Peyer's patch (tissue), 4 donors: ENCODE measurements around the gene CACNG8.

ENCODE experiments used
- POLR2A ChIP-seq, 2 donors: fragments of 450-650 bp; IDR thresholded peaks; one replicate each; pipeline ENCODE4 v1.5.1; 2017; ENCODE audit warnings: antibody characterized with exemption in 2 of 2, mild to moderate bottlenecking in 2 of 2, moderate library complexity in 2 of 2
- TF ChIP-seq, protein P1 (sequence below), 6 experiments: fragments of 450-650 bp in 4 of 6; fragments of 200-600 bp in 2 of 6; sonication (generic) in 1 of 6; IDR thresholded peaks; one replicate each; pipeline ENCODE4 v1.5.1; 2017 to 2019; ENCODE audit warnings: antibody characterized with exemption in 6 of 6, mild to moderate bottlenecking in 3 of 6, moderate library complexity in 1 of 6

DNA sequence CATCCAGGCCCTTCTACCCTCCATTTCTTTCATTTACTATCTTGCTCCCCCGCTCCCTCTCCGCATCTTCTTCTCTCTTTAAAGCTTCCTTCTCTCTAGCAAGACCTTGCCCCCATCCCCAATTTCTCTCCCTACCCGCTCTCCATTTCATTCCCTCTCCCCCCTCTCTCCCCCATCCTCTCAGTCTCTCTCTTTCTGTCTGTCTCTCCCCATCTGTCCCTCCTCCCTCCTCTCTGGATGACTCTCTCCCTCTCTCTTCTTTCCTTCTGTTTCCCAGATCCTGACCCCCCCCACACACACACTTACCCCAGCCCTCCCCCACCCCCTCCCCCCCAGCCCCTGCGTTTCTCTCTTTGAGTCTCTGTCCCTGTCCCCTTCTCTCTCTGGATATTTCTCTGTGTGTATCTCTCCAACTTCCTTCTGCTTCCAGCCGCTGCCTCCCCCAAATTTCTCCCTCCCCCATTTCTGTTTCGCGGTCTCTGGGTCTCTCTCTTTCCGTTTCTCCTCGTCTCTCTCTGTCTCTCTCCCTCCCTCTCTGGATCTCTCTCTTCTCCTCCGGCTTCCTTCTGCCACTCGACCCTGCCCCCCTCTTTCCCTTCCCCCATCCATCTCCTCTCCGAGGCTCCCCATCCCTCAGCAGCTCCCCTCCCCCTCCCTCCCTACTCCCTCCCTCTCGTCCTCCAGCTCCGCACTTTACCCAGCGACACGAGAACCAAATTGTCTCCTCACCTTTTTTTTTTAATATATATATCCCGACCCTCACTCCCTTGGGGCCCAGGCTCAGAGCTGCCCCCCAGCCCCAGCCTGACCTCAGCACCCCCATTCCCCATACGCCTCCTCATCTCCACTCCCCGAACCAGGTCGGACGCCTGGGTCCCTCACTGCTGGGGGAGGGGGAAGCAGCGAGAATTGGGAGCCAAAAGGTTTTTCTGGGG is 3.6 kb upstream of the CACNG8 start:
- TF ChIP-seq POLR2A (IDR thresholded peaks at IDR 0.05): no peak
- TF ChIP-seq, protein P1, sequence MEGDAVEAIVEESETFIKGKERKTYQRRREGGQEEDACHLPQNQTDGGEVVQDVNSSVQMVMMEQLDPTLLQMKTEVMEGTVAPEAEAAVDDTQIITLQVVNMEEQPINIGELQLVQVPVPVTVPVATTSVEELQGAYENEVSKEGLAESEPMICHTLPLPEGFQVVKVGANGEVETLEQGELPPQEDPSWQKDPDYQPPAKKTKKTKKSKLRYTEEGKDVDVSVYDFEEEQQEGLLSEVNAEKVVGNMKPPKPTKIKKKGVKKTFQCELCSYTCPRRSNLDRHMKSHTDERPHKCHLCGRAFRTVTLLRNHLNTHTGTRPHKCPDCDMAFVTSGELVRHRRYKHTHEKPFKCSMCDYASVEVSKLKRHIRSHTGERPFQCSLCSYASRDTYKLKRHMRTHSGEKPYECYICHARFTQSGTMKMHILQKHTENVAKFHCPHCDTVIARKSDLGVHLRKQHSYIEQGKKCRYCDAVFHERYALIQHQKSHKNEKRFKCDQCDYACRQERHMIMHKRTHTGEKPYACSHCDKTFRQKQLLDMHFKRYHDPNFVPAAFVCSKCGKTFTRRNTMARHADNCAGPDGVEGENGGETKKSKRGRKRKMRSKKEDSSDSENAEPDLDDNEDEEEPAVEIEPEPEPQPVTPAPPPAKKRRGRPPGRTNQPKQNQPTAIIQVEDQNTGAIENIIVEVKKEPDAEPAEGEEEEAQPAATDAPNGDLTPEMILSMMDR (IDR thresholded peaks at IDR 0.05): no peak
